Peyer's patch (tissue), 4 donors: ENCODE data around the gene UBXN6.

Experiments
- POLR2A ChIP-seq, 2 donors: fragments of 450-650 bp; IDR thresholded peaks; one replicate each; pipeline ENCODE4 v1.5.1; 2017; ENCODE audit warnings: antibody characterized with exemption in 2 of 2, mild to moderate bottlenecking in 2 of 2, moderate library complexity in 2 of 2
- TF ChIP-seq, protein P1 (sequence below), 6 experiments: fragments of 450-650 bp in 4 of 6; fragments of 200-600 bp in 2 of 6; sonication (generic) in 1 of 6; IDR thresholded peaks; one replicate each; pipeline ENCODE4 v1.5.1; 2017 to 2019; ENCODE audit warnings: antibody characterized with exemption in 6 of 6, mild to moderate bottlenecking in 3 of 6, moderate library complexity in 1 of 6

GRCh38 chr19:4449639-4450028, 8.0 kb downstream of the UBXN6 start:
- TF ChIP-seq, protein P1, sequence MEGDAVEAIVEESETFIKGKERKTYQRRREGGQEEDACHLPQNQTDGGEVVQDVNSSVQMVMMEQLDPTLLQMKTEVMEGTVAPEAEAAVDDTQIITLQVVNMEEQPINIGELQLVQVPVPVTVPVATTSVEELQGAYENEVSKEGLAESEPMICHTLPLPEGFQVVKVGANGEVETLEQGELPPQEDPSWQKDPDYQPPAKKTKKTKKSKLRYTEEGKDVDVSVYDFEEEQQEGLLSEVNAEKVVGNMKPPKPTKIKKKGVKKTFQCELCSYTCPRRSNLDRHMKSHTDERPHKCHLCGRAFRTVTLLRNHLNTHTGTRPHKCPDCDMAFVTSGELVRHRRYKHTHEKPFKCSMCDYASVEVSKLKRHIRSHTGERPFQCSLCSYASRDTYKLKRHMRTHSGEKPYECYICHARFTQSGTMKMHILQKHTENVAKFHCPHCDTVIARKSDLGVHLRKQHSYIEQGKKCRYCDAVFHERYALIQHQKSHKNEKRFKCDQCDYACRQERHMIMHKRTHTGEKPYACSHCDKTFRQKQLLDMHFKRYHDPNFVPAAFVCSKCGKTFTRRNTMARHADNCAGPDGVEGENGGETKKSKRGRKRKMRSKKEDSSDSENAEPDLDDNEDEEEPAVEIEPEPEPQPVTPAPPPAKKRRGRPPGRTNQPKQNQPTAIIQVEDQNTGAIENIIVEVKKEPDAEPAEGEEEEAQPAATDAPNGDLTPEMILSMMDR (IDR thresholded peaks at IDR 0.05) = no peak
- no peak for TF ChIP-seq POLR2A (IDR thresholded peaks at IDR 0.05)
